ENCODE measurements around the gene LIN28B.

LIN28B gene

GRCh38 chr6:105015482-105015881 lies 58.6 kb downstream of the LIN28B start:
- FAIRE-seq = no peak

- no peak for FAIRE-seq
Observed at GRCh38 chr6:105019285-105019684, 62.4 kb downstream of the LIN28B start.

- FAIRE-seq = no peak
Observed at GRCh38 chr6:105021399-105021798, 64.5 kb downstream of the LIN28B start.

- no peak for FAIRE-seq
Observed at GRCh38 chr6:105022416-105022815, 65.5 kb downstream of the LIN28B start.

GRCh38 chr6:105024803-105025202 lies 67.9 kb downstream of the LIN28B start:
- no peak for FAIRE-seq

GRCh38 chr6:105028898-105029297 lies 72.0 kb downstream of the LIN28B start:
- FAIRE-seq = no peak

- FAIRE-seq = no peak
Observed at GRCh38 chr6:105029581-105029980, 72.7 kb downstream of the LIN28B start.

- FAIRE-seq = no peak
Observed at GRCh38 chr6:105034470-105034869, 77.6 kb downstream of the LIN28B start.

- FAIRE-seq = no peak
Observed at GRCh38 chr6:105035299-105035698, 78.4 kb downstream of the LIN28B start.

- FAIRE-seq = no peak
Observed at GRCh38 chr6:105036351-105036750, 79.4 kb downstream of the LIN28B start.

- FAIRE-seq = no peak
Observed at GRCh38 chr6:105038259-105038658, 81.4 kb downstream of the LIN28B start.

GRCh38 chr6:105041880-105042279 lies 85.0 kb downstream of the LIN28B start:
- FAIRE-seq = no peak

GRCh38 chr6:105042648-105043047 lies 85.7 kb downstream of the LIN28B start:
- FAIRE-seq = no peak

GRCh38 chr6:105043979-105044378 lies 87.1 kb downstream of the LIN28B start:
- no peak for FAIRE-seq

- no peak for FAIRE-seq
Observed at GRCh38 chr6:105045526-105045925, 88.6 kb downstream of the LIN28B start.

- FAIRE-seq = no peak
Observed at GRCh38 chr6:105051941-105052471, 95.1 kb downstream of the LIN28B start.

- FAIRE-seq = no peak
Observed at GRCh38 chr6:105056646-105057045, 99.7 kb downstream of the LIN28B start.

- FAIRE-seq = no peak
Observed at GRCh38 chr6:105057160-105057559, 100.3 kb downstream of the LIN28B start.

GRCh38 chr6:105058316-105058715 lies 101.4 kb downstream of the LIN28B start:
- no peak for FAIRE-seq

- no peak for FAIRE-seq
Observed at GRCh38 chr6:105058846-105059245, 101.9 kb downstream of the LIN28B start.

- FAIRE-seq = no peak
Observed at GRCh38 chr6:105066233-105066632, 109.3 kb downstream of the LIN28B start.

- FAIRE-seq = no peak
Observed at GRCh38 chr6:105066836-105067235, 109.9 kb downstream of the LIN28B start.

- FAIRE-seq = no peak
Observed at GRCh38 chr6:105067329-105067728, 110.4 kb downstream of the LIN28B start.

- FAIRE-seq = no peak
Observed at GRCh38 chr6:105068407-105068806, 111.5 kb downstream of the LIN28B start.

- FAIRE-seq = no peak
Observed at GRCh38 chr6:105069821-105070445, 113.0 kb downstream of the LIN28B start.

Data from A204.1 (cell line).